ENCODE data around the gene HES6.
A peak's percentile ranks its signal among the peaks of the same experiment; 100 is the strongest.

DNA sequence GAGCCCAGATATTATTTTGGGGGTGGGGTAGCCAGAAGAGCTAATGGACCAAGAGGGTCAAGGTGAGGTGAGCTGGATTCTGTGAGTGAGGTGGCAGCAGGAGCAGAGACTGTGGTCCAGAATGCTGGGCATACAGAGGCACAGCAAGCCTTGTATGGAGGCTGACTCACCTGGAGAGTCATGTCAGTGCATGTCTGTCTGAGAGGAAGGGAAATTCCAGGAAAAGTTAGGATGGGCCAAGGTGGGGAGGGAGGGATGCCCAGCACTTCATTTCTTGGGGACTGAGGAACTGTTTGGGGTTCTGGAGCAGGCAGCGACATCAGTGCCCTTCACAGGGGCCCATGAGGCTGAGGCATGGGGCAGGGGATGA lies 27.5 kb upstream of the HES6 start:
- TF ChIP-seq, protein P1, sequence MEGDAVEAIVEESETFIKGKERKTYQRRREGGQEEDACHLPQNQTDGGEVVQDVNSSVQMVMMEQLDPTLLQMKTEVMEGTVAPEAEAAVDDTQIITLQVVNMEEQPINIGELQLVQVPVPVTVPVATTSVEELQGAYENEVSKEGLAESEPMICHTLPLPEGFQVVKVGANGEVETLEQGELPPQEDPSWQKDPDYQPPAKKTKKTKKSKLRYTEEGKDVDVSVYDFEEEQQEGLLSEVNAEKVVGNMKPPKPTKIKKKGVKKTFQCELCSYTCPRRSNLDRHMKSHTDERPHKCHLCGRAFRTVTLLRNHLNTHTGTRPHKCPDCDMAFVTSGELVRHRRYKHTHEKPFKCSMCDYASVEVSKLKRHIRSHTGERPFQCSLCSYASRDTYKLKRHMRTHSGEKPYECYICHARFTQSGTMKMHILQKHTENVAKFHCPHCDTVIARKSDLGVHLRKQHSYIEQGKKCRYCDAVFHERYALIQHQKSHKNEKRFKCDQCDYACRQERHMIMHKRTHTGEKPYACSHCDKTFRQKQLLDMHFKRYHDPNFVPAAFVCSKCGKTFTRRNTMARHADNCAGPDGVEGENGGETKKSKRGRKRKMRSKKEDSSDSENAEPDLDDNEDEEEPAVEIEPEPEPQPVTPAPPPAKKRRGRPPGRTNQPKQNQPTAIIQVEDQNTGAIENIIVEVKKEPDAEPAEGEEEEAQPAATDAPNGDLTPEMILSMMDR (IDR thresholded peaks at IDR 0.05) = no peak
- no peak for TF ChIP-seq POLR2A (IDR thresholded peaks at IDR 0.05)
- peak; percentile 57 for TF ChIP-seq POLR2AphosphoS5 (IDR thresholded peaks at IDR 0.05)
